Cerebellar cortex (tissue), 1 donor: ENCODE data around the gene VAV3.
"Not testable (repeated sequence)": the region's sequence is repeated elsewhere in the genome, so short reads cannot be mapped to it uniquely, and the experiment has no call there.

Source experiments
- DNase-seq: peaks from one replicate; pipeline ENCODE4 v3.0.0-alpha.2; 2015; ENCODE audit warnings: low spot score

VAV3 gene

GRCh38 chr1:107935396-107936064 lies 29.4 kb downstream of the VAV3 start:
- DNase-seq: no peak

DNA sequence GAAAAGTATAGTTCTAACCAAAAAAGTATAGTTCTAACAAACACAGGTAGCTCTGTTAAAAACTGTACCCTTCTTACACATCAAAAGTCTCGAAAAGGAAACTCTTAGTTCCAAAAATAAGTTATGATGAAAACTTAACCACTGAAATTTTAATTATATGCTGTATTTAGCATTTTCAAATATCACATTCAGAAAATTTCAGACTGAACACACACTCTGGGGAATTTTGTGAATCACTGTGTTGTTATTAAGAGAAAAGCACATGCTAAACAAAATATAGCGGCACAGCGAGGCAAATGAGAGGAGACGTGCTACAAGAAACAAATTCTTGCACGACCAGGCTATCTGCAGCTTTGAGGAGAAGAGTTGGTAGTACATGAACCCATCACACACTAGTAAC lies 30.4 kb downstream of the VAV3 start:
- DNase-seq: no peak

GRCh38 chr1:107933736-107934135 lies 31.2 kb downstream of the VAV3 start:
- no peak for DNase-seq

GRCh38 chr1:107930292-107930691 lies 34.7 kb downstream of the VAV3 start:
- no peak for DNase-seq

GRCh38 chr1:107927820-107928219 lies 37.2 kb downstream of the VAV3 start:
- no peak for DNase-seq

DNA sequence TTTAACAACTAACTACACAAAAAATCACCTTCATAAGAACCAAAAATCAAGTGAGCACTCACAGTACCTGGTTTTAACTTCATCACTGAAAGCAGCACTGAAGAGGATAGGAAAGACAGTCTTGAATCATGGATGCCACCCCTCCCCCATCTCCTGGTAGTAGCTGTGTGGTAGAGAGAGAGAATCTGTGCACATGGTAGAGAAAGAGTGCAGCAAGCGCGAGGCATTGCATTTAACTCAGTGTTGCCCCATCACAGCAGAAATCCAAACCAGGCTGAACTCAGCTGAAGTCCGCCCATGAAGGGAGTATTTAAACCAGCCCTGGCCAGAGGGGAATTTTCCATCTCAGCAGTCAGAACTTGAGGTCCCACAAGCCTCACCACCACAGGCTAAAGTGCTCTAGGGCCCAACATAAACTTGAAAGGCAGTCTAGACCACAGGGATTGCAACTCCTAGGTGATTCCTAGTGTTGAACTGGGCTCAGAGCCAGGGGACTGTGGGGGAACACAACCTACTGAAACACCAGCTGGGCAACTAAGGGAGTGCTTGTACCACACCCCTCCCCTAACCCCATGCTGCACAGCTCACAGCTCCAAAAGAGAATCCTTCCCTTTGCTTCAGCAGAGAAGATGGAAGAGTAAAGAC lies 38.4 kb downstream of the VAV3 start:
- DNase-seq: no peak

- DNase-seq: no peak
These were observed 39.4 kb downstream of the VAV3 start for GRCh38 chr1:107925565-107925964.

DNA sequence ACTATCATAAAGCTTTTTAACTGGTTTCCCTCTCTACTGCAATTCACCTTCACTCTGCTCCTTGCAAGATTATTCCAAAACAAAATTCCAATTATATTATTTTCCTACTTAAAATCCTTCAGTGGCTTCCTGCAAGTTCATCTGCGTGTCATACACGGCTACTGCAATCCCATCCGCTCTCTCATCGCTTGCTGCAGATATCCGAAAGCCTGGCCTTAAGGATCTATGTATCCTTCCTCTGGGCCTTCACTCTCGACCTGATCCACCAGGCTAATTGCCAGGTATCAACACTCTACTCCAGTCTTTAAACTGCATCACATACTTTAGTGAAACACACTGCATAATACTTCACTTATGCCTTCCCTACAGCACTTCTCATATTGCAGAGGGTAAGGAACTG lies 44.0 kb downstream of the VAV3 start:
- no peak for DNase-seq

GRCh38 chr1:107920561-107920960 lies 44.4 kb downstream of the VAV3 start:
- no peak for DNase-seq

- no peak for DNase-seq
These were observed 45.0 kb downstream of the VAV3 start for GRCh38 chr1:107919953-107920352.

DNA sequence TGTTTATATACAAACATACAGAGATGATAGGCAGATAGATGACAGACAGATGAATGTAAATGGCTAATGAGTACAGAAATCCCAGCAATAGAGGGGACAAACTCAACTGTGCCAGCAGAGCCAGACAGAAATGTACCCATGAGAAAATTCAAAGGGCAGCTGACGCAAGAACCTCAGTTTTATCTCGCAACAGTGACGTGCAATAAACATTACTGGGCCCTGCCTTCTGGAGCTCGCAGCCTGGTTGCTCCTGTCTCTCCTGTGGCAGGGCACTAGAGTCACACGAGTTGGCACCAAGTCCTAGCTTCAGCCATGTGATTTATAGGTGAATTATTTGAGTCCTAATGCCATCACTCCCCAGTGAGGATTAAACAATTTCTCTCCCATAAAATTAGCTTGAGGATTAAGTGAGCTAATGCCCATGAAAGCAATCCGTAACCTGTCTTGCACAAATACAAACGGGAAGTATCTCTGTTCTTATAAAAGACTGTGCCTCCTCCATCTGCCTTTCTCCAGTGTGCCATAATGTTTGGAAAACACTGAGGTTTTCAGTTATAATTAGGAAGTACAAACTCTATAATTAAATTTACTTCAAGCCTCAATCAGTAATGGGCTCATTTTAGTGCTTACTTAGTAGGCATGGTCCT lies 50.7 kb downstream of the VAV3 start:
- DNase-seq: no peak

GRCh38 chr1:107912656-107913055 lies 52.3 kb downstream of the VAV3 start:
- no peak for DNase-seq

GRCh38 chr1:107900090-107900945 lies 64.7 kb downstream of the VAV3 start:
- no peak for DNase-seq

GRCh38 chr1:107899655-107900054 lies 65.3 kb downstream of the VAV3 start:
- no peak for DNase-seq

GRCh38 chr1:107897438-107898345 lies 67.3 kb downstream of the VAV3 start:
- DNase-seq: no peak

- no peak for DNase-seq
These were observed 68.0 kb downstream of the VAV3 start for GRCh38 chr1:107896936-107897335.

- no peak for DNase-seq
These were observed 68.6 kb downstream of the VAV3 start for GRCh38 chr1:107896401-107896800.

DNA sequence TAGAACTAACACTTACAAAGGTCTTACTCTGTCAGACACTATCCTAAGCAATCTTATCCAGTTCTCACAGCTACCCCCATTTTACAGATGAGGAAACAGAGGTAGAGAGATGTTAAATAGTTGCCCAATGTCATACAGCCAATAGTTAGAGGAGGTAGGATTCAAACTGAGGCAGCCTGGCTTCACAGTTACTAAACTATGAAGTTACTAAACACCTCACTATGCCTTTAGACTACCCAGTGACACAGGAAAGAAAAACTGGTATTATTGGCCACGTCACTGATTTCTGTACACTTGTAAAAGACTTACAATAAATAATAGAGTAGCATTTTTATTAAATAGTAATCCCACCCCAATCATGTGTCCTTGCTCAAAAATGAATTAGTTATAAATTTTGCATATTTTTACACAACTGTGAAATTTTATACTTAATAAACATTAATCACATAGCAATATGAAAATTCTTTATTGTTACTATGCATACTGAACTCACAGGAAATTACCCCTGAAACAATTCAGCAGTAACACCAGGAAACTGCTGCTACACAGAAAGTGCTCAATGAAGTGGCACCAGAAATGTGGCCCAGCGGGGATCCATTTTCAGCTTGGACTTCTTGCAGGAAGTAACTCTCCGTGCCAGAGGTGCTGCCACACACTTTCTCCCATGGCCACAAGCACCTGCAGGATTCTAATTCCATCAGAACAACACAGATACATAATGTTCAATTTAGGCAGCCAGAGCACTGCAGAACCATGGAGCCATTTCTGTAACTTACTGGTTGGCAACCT lies 69.4 kb downstream of the VAV3 start:
- DNase-seq: no peak

- no peak for DNase-seq
These were observed 70.4 kb downstream of the VAV3 start for GRCh38 chr1:107894605-107895004.

DNA sequence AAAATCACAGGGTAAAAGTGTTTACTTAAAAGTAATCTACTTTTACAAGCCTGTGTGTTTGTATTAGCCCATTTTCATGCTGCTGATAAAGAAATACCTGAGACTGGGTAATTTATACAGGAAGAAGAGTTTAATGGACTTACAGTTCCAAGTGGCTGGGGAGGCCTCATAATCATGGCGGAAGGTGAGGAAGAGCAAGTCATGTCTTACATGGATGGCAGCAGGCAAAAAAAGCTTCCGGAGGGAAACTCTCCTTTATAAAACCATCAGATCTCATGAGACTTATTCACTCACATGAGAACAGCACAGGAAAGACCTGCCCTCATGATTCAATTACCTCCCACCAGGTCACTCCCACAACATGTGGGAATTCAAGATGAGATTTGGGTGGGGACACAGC lies 71.6 kb downstream of the VAV3 start:
- DNase-seq: not testable (repeated sequence)

GRCh38 chr1:107889524-107889923 lies 75.5 kb downstream of the VAV3 start:
- DNase-seq: no peak
